Measurements from ENCODE around the gene SMR3B.

SMR3B gene

DNA sequence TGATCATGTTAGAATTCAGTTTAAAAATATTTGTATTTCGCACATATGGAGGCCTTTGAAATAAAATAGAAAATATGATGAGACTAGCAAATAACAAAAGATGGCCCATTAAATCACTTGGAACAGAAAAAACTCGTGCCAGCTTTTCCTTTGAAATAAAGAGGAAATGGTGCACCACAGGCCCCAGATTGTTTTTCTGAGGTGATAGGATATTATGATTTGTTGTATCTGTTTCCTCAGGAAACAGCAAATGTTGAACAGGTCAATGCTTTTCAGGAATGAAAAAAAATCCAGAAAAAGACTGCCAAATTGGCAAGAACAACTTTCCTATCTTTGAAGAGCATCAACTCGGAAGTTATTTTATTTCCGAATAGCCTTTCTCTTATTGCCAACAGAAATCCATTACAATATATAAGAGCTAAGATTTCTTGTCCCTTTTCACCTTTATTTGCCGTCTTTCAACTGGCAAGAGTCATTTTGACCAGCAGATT, at the start of gene SMR3B:
SMR3B (plus strand) TSS at position 441 of the 491 bp plus-strand sequence. CDS start 1,380 bp downstream, outside the sequence.
- TF ChIP-seq, protein P1, sequence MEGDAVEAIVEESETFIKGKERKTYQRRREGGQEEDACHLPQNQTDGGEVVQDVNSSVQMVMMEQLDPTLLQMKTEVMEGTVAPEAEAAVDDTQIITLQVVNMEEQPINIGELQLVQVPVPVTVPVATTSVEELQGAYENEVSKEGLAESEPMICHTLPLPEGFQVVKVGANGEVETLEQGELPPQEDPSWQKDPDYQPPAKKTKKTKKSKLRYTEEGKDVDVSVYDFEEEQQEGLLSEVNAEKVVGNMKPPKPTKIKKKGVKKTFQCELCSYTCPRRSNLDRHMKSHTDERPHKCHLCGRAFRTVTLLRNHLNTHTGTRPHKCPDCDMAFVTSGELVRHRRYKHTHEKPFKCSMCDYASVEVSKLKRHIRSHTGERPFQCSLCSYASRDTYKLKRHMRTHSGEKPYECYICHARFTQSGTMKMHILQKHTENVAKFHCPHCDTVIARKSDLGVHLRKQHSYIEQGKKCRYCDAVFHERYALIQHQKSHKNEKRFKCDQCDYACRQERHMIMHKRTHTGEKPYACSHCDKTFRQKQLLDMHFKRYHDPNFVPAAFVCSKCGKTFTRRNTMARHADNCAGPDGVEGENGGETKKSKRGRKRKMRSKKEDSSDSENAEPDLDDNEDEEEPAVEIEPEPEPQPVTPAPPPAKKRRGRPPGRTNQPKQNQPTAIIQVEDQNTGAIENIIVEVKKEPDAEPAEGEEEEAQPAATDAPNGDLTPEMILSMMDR (IDR thresholded peaks at IDR 0.05): no peak
- no peak for TF ChIP-seq ZFX (IDR thresholded peaks at IDR 0.05; ENCODE audit: borderline replicate concordance)

DNA sequence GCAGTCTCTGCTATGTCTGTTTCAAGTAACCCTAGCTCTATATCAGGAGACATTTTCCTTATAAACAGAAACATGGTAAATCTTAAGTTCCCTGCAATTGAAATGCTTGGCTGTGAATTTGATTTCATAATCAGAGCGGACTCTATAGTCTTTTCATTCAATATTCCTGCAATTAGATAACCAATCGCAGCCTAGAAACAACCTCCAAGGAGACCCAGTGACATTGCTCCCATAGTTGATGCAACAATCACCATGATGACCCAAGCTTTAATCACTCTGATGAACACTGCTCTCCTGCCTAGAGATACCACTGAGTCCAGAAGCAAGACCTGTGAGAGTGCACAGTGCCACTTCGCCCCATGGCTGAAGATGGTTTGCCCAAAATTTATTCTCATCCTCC, 48.2 kb upstream of the SMR3B start, which contains the start of gene CABS1:
CABS1 (plus strand) TSS at position 301 of the 400 bp plus-strand sequence; CDS start at position 360, 59 bp downstream.
- H3K27ac ChIP-seq: no peak within 1 kb of the TSS
- TF ChIP-seq, protein P1 (IDR thresholded peaks at IDR 0.05): no peak
- no peak for TF ChIP-seq ZFX (IDR thresholded peaks at IDR 0.05; ENCODE audit: borderline replicate concordance)

More for the DNA sequence above, at the start of gene SMR3B:
- H3K27ac ChIP-seq: no peak within 1 kb of the TSS

DNA sequence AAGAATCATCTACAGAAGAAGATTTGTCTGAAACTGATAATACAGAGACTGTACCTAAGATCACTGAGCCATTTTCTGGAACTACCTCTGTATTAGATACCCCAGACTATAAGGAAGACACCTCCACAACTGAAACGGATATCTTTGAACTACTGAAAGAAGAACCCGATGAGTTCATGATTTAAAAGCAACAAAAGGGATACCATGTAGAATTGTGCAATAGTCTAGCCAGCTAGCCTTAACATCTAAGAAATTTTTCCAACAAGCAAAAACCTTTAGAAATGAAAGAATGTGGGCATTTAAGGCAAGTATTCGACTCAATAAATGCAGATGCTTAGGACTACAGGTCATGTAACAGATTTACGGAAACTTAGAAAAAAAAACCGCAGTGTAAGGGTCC, 46.9 kb upstream of the SMR3B start:
- TF ChIP-seq, protein P1 (IDR thresholded peaks at IDR 0.05): no peak
- TF ChIP-seq ZFX (IDR thresholded peaks at IDR 0.05; ENCODE audit: borderline replicate concordance): no peak
- H3K27ac ChIP-seq: no peak overlapping the region

DNA sequence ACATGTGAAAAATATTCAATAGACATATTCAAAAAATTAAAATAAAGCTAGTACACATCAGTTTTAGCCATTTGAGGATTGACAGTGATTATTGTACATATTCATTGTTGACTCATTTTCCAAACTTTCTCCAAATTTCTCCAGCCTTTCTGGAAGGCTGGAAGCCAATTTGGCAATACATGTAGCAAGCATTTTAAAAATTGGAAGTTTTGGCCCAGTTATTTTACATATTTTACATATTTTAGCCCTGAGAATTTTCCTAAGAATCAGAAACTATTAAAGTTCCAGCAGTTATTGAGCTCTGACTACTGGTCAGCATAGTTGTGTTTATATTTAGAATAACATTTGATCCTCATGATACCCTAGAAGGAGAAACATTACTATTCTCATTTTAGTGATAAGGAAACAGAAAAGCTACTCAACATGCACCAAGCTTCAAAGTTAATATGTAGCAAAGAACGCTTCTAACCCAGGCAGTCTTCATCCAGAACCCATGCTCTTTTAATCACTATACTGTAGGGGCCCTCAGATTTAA, 45.0 kb upstream of the SMR3B start:
- H3K27ac ChIP-seq: no peak overlapping the region
- TF ChIP-seq ZFX (IDR thresholded peaks at IDR 0.05; ENCODE audit: borderline replicate concordance): no peak
- TF ChIP-seq, protein P1 (IDR thresholded peaks at IDR 0.05): no peak

DNA sequence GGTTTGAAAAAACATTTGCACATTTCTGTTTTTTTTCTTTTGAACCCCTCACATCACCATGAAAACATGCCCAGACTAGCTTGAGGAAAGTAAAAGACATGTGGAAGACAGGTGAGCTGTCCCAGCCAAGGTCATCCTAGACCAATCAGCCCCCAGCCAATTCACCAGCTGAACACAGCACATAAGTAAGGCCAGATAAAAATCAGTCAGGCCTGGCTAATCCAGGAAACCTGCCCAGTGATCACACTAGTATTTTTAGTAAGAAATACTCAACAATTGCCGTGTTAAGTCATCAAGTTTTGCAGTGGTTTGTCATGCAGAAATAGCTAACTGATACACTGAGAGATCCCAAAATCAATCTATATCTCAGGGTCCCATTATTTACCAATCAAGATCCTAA, 26.7 kb upstream of the SMR3B start:
- H3K27ac ChIP-seq: no peak overlapping the region
- TF ChIP-seq ZFX (IDR thresholded peaks at IDR 0.05; ENCODE audit: borderline replicate concordance): no peak
- TF ChIP-seq, protein P1 (IDR thresholded peaks at IDR 0.05): no peak

DNA sequence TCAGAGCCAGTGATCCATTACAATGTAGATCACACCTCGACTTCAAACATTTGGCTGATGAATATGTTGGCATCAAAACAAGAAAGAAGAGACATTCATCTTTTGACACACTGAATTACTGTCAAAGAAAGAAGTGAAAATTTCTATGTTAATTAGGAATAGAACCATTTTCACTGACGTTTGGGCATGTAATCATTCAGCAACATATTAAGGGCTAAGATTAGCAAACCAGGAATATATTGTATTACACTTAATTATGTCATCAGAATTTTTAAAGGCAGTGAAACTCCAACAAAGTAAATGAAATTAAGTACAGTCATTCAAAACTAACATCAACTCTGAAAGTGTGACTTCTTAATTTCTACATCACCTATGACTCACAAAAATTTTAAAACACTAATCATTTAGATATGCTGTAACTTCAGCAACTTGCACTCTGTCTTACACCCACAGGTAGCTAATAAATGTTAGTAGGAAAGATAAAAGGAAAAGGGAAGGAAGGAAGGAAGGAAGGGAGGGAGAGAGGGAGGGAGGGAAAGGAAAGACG, 23.7 kb upstream of the SMR3B start:
- H3K27ac ChIP-seq: no peak overlapping the region
- TF ChIP-seq ZFX (IDR thresholded peaks at IDR 0.05; ENCODE audit: borderline replicate concordance): no peak
- TF ChIP-seq, protein P1 (IDR thresholded peaks at IDR 0.05): no peak

DNA sequence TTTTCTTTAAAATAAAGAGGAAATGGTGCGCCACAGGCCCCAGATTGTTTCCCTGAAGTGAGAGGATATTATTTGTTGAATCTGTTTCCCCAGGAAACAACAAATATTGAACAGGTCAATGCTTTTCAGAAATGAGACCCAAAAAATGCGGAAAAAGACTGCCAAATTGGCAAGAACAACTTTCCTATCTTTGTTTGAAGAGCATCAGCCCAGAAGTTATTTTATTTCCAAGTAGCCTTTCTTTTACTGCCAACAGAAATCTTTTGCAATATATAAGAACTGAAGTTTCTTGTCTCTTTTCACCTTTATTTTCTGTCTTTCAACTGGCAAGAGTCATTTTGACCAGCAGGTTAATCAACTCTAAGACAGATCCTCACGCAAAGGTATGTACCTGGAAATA, 22.5 kb upstream of the SMR3B start, which contains the start of gene SMR3A:
SMR3A (plus strand) TSS at position 301 of the 400 bp plus-strand sequence. CDS start 1,356 bp downstream, outside the sequence.
- no peak within 1 kb of the TSS for H3K27ac ChIP-seq
- TF ChIP-seq ZFX (IDR thresholded peaks at IDR 0.05; ENCODE audit: borderline replicate concordance): no peak
- TF ChIP-seq, protein P1 (IDR thresholded peaks at IDR 0.05): no peak

Measured in 22Rv1 (cell line).